Endothelial cell of umbilical vein (primary cell): ENCODE results near the gene KCNQ5. TPM values are rescaled to one million over a fixed set of nuclear protein-coding genes. Genes with fewer than 3 reads are reported as not detected.

ENCODE experiments used
- BruUV-seq: library from RNA; stranded (reverse); fragments of 400-500 nt; replicated peaks from 2 replicates; lab custom pipeline; 2021; lab: Mats Ljungman, UMichigan
- CTCF ChIA-PET: fragments of 300-600, 350-600 bp; sonication (Branson Sonifier 250); formaldehyde crosslinking; loops from one replicate; lab custom pipeline; 2021; ENCODE audit warnings: antibody characterized with exemption, inconsistent platforms; lab: Charles Lee
- POLR2A ChIA-PET: fragments of 300-600, 350-600 bp; sonication (Branson Sonifier 250); formaldehyde crosslinking; loops from one replicate; lab custom pipeline; 2021; ENCODE audit warnings: antibody characterized with exemption, inconsistent platforms; lab: Charles Lee
- DNase-seq: peaks from one replicate; pipeline ENCODE4 v3.0.0-alpha.2; 2011; ENCODE audit warnings: low read depth, low spot score
- FAIRE-seq: peaks from 2 replicates; lab custom pipeline; 2011; peaks lifted over from hg19 to GRCh38; lab: Jason Lieb, UNC
- H2AFZ ChIP-seq: 2 replicates; pipeline ENCODE4 v1.6.0; 2012; ENCODE audit warnings: low read depth, low read length, control low read depth, inconsistent platforms
- H3K27ac ChIP-seq: 2 replicates; pipeline ENCODE4 v1.5.1; 2011; ENCODE audit warnings: low read depth, mild to moderate bottlenecking, control low read depth, low read length, moderate library complexity; ENCODE audit not compliant: insufficient read depth
- H3K27me3 ChIP-seq, 2 experiments: 2 replicates each; pipeline versions ENCODE4 v1.6.0 to v1.6.1; 2011; ENCODE audit warnings: low read length in 2 of 2, mixed read lengths in 1 of 2; ENCODE audit not compliant: control insufficient read depth in 2 of 2, insufficient read depth in 2 of 2
- H3K36me3 ChIP-seq, 2 experiments: 2 replicates in 1 of 2; 3 replicates in 1 of 2; pipeline ENCODE4 v1.5.1; 2011; ENCODE audit warnings: low read length in 2 of 2, mild to moderate bottlenecking in 1 of 2, moderate library complexity in 1 of 2; ENCODE audit not compliant: control insufficient read depth in 2 of 2, insufficient read depth in 2 of 2; ENCODE audit errors: extremely low read depth in 1 of 2
- H3K4me1 ChIP-seq: 3 replicates; pipeline ENCODE4 v1.5.1; 2011; ENCODE audit warnings: mild to moderate bottlenecking, low read length; ENCODE audit not compliant: control insufficient read depth, insufficient read depth; ENCODE audit errors: extremely low read depth
- H3K4me2 ChIP-seq: 2 replicates; pipeline ENCODE4 v1.6.1; 2011; ENCODE audit warnings: low read length, control low read depth, mixed read lengths; ENCODE audit not compliant: insufficient read depth
- H3K4me3 ChIP-seq, 3 experiments: fragments of 200-600 bp in 1 of 3; sonication (generic), shearing (Covaris generic) in 1 of 3; replicated peaks in 1 of 3; 2 replicates each; pipeline ENCODE4 v1.5.1; 2011 to 2016; ENCODE audit warnings: control low read depth in 3 of 3, low read length in 3 of 3, mild to moderate bottlenecking in 2 of 3, inconsistent platforms in 1 of 3, low read depth in 1 of 3, moderate library complexity in 1 of 3; ENCODE audit not compliant: insufficient read depth in 1 of 3
- H3K79me2 ChIP-seq: 2 replicates; pipeline ENCODE4 v1.6.0; 2012; ENCODE audit warnings: low read length, inconsistent platforms; ENCODE audit not compliant: control insufficient read depth, insufficient read depth
- H3K9ac ChIP-seq: replicated peaks from 2 replicates; pipeline ENCODE3; 2011; ENCODE audit warnings: low read length, control low read depth; ENCODE audit not compliant: insufficient read depth; ENCODE audit errors: extremely low read depth
- H3K9me1 ChIP-seq: replicated peaks from 3 replicates; pipeline ENCODE4 v1.6.0; 2011; ENCODE audit warnings: mild to moderate bottlenecking, low read length; ENCODE audit not compliant: control insufficient read depth, insufficient read depth; ENCODE audit errors: extremely low read depth
- H3K9me3 ChIP-seq: replicated peaks from 2 replicates; pipeline ENCODE4 v1.5.1; 2012; ENCODE audit warnings: low read length, inconsistent platforms; ENCODE audit not compliant: control insufficient read depth, insufficient read depth
- H4K20me1 ChIP-seq: replicated peaks from 2 replicates; pipeline ENCODE3; 2011; ENCODE audit warnings: mild to moderate bottlenecking, low read length; ENCODE audit not compliant: control insufficient read depth, insufficient read depth; ENCODE audit errors: extremely low read depth
- EZH2 ChIP-seq: IDR thresholded peaks from 2 replicates; pipeline ENCODE4 v1.6.1; 2012; ENCODE audit warnings: borderline replicate concordance, low read depth, mild to moderate bottlenecking, moderate library complexity, low read length, inconsistent platforms; ENCODE audit not compliant: severe bottlenecking
- FOS ChIP-seq: IDR thresholded peaks from 2 replicates; pipeline ENCODE4 v1.6.1; 2011; ENCODE audit warnings: mild to moderate bottlenecking, low read length, moderate library complexity, borderline replicate concordance; ENCODE audit not compliant: insufficient read depth
- GATA2 ChIP-seq: IDR thresholded peaks from 2 replicates; pipeline ENCODE4 v1.7.0; 2011; ENCODE audit warnings: low read depth, mild to moderate bottlenecking, moderate library complexity, mixed read lengths, low read length; ENCODE audit not compliant: insufficient read length, insufficient read depth
- JUN ChIP-seq: IDR thresholded peaks from 2 replicates; pipeline ENCODE4 v1.6.1; 2011; ENCODE audit warnings: borderline replicate concordance, low read depth; ENCODE audit not compliant: insufficient read length, insufficient read depth
- MYC ChIP-seq: IDR thresholded peaks from one replicate; pipeline ENCODE4 v1.6.1; 2011; ENCODE audit warnings: mild to moderate bottlenecking, low read depth, low read length
- POLR2A ChIP-seq: IDR thresholded peaks from 2 replicates; pipeline ENCODE4 v1.6.1; 2012; ENCODE audit warnings: low read depth, mild to moderate bottlenecking, control low read depth, low read length
- POLR2AphosphoS5 ChIP-seq: IDR thresholded peaks from 2 replicates; pipeline ENCODE4 v1.6.1; 2012; ENCODE audit warnings: low read depth, mild to moderate bottlenecking, control low read depth, low read length, moderate library complexity; ENCODE audit not compliant: insufficient read depth
- dilution Hi-C: fragments of 300-500 bp; cut with MboI; formaldehyde crosslinking; loops from one replicate; pipeline ENCODE4 v1.15.0; 2019; ENCODE audit warnings: low sequenced_read_pairs; ENCODE audit not compliant: extremely low pct_ligation_motif_present
- intact Hi-C: fragments of 100-400 bp; cut with micrococcal nuclease; formaldehyde crosslinking; loops from one replicate; pipeline ENCODE4 v1.10.0; 2022
- polyA plus RNA-seq, 4 experiments: library from polyadenylated mRNA; depleted of rRNA in 3 of 4; stranded (reverse) in 3 of 4; unstranded in 1 of 4; fragments of >200 nt; gene quantifications; 2 replicates each; pipeline versions ENCODE4 v1.2.1 to v1.2.3, GENCODE V29; 2011 to 2012; ENCODE audit warnings: missing spikeins in 1 of 4
- total RNA-seq: library from RNA; stranded (reverse); gene quantifications from 2 replicates; pipeline ENCODE4 v1.2.3, GENCODE V29; 2021
- TF ChIP-seq, protein P1 (sequence below): IDR thresholded peaks from 2 replicates; pipeline ENCODE4 v1.6.1; 2011; ENCODE audit not compliant: insufficient read depth, insufficient read length
- TF ChIP-seq, protein P2 (sequence below), 2 donors: IDR thresholded peaks; 1 replicate in 1 of 2; 2 replicates in 1 of 2; pipeline ENCODE4 v1.5.1; 2011; ENCODE audit warnings: low read length in 2 of 2, mild to moderate bottlenecking in 2 of 2, moderate library complexity in 2 of 2, control low read depth in 1 of 2, inconsistent platforms in 1 of 2, low read depth in 1 of 2; ENCODE audit not compliant: insufficient read depth in 1 of 2; ENCODE audit errors: extremely low read depth in 1 of 2

The KCNQ5 gene
- total and polyA plus RNA-seq, 2 donors (not counting 3 experiments of a cell fraction or from before 2014, with no cell fraction given): 0.22 TPM; not detected in 1

DNA sequence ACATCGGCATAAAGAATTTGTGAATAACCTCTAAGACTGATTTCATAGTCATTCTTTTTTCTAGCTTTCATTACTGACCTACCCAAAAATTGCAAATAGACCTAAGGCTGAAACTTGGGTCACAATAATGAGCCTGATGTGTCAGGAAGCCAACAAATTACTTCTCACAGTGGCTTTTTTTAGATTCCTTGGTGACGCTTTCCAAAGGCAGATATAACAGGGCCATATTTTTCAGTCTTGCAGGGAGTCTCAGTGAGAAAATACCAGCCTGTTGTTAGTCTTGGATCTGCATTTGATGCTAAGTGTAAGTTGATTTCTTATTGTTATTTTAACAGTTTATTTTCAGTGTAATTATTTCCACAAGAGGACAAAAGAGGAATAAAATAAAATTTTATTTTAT is 423.7 kb downstream of the KCNQ5 start:
- FAIRE-seq (no peak), DNase-seq (no peak)
- no peak overlapping the region for H3K4me3 ChIP-seq
- H2AFZ ChIP-seq: no peak overlapping the region
- H3K27ac ChIP-seq: no peak overlapping the region
- TF ChIP-seq, protein P1, sequence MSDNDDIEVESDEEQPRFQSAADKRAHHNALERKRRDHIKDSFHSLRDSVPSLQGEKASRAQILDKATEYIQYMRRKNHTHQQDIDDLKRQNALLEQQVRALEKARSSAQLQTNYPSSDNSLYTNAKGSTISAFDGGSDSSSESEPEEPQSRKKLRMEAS: no peak
- ChIA-PET CTCF (no interaction called here), POLR2A (no interaction called here)
- H3K27me3 ChIP-seq: no peaks in the 10 kb centered on the region
- H4K20me1 ChIP-seq: no peaks in the 10 kb centered on the region
- no peaks in the 10 kb centered on the region for H3K9me3 ChIP-seq
- no peak overlapping the region for H3K4me2 ChIP-seq
- H3K79me2 ChIP-seq: no peaks in the 10 kb centered on the region
- no peaks in the 10 kb centered on the region for H3K4me1 ChIP-seq
- no peaks in the 10 kb centered on the region for H3K9me1 ChIP-seq
- BruUV-seq: no TSS peak
- no peak overlapping the region for H3K9ac ChIP-seq
- dilution Hi-C loops (no loop called here), intact Hi-C loops (no loop called here)
- no peaks in the 10 kb centered on the region for H3K36me3 ChIP-seq

DNA sequence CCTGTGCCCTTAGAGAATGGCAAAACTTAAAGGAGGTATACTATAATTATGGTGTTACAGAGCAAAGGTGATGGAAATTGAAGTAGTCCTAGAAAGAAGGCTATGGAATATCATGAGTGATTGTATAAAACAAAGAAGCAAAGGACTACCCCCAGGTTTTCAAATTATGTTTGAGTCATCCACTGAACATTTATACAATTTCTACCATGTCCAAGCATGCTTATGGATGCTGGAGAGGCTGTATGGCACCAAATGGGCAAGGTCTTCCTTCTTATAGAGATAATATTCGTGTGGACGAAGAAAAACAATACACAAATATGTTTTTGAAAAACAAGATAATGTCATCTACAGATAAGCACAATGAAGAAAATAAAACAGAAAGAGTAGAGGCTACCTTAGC is 425.9 kb downstream of the KCNQ5 start:
- DNase-seq (no peak), FAIRE-seq (no peak)
- Histone ChIP-seq H3K27ac (no peak overlapping the region), H3K4me2 (no peak overlapping the region), H4K20me1 (no peaks in the 10 kb centered on the region), H2AFZ (no peak overlapping the region), H3K9me3 (no peaks in the 10 kb centered on the region), H3K9me1 (no peaks in the 10 kb centered on the region), H3K4me1 (no peaks in the 10 kb centered on the region), H3K79me2 (no peaks in the 10 kb centered on the region), H3K4me3 (no peak overlapping the region), H3K27me3 (no peaks in the 10 kb centered on the region), H3K36me3 (no peaks in the 10 kb centered on the region), H3K9ac (no peak overlapping the region)
- intact Hi-C loops (no loop called here), dilution Hi-C loops (no loop called here)
- CTCF ChIA-PET: no interaction called here
- POLR2A ChIA-PET: no interaction called here
- BruUV-seq: no TSS peak
- TF ChIP-seq FOS (no peak), POLR2A (no peak), POLR2AphosphoS5 (no peak), JUN (no peak), GATA2 (no peak), EZH2 (no peak), MYC (no peak)
- TF ChIP-seq, protein P1: no peak
- TF ChIP-seq, protein P2, sequence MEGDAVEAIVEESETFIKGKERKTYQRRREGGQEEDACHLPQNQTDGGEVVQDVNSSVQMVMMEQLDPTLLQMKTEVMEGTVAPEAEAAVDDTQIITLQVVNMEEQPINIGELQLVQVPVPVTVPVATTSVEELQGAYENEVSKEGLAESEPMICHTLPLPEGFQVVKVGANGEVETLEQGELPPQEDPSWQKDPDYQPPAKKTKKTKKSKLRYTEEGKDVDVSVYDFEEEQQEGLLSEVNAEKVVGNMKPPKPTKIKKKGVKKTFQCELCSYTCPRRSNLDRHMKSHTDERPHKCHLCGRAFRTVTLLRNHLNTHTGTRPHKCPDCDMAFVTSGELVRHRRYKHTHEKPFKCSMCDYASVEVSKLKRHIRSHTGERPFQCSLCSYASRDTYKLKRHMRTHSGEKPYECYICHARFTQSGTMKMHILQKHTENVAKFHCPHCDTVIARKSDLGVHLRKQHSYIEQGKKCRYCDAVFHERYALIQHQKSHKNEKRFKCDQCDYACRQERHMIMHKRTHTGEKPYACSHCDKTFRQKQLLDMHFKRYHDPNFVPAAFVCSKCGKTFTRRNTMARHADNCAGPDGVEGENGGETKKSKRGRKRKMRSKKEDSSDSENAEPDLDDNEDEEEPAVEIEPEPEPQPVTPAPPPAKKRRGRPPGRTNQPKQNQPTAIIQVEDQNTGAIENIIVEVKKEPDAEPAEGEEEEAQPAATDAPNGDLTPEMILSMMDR (IDR thresholded peaks at IDR 0.05; ENCODE audit: extremely low read depth in 1 of 2, insufficient read depth in 1 of 2, low read depth in 1 of 2, low read length in 2 of 2): no peak
